Esophagus squamous epithelium (tissue), 4 donors: Measurements from ENCODE around the gene SEC22C.

Experiments used
- CTCF ChIP-seq, 6 experiments: fragments of 450-650 bp in 4 of 6; fragments of 200-600 bp in 2 of 6; sonication (generic) in 2 of 6; IDR thresholded peaks; one replicate each; pipeline ENCODE4 v1.5.1; 2016 to 2019; ENCODE audit warnings: antibody characterized with exemption in 6 of 6, mild to moderate bottlenecking in 4 of 6, moderate library complexity in 4 of 6
- POLR2A ChIP-seq, 4 donors: fragments of 450-650 bp; IDR thresholded peaks; one replicate each; pipeline ENCODE4 v1.6.1; 2017; ENCODE audit warnings: antibody characterized with exemption in 4 of 4, mild to moderate bottlenecking in 4 of 4, moderate library complexity in 3 of 4

GRCh38 chr3:42507761-42508335 is 73.9 kb downstream of the SEC22C start:
- no peak for TF ChIP-seq CTCF (IDR thresholded peaks at IDR 0.05)
- no peak for TF ChIP-seq POLR2A (IDR thresholded peaks at IDR 0.05)
